Thyroid gland (tissue), 4 donors: ENCODE results near the gene CCDC90B. TPM values are rescaled to one million over a fixed set of nuclear protein-coding genes. Genes with fewer than 3 reads are reported as not detected.

Experiments used
- DNase-seq, 2 donors: peaks; one replicate each; pipeline ENCODE4 v3.0.0-alpha.2; 2019
- H3K27ac ChIP-seq, 3 donors: fragments of 200-600 bp; sonication (generic); 1 replicate in 2 of 3; 2 replicates in 1 of 3; pipeline ENCODE4 v1.5.1; 2016 to 2019; ENCODE audit warnings: mild to moderate bottlenecking in 1 of 3, moderate library complexity in 1 of 3
- H3K27me3 ChIP-seq: fragments of 200-600 bp; sonication (generic); one replicate; pipeline ENCODE4 v1.5.1; 2019
- H3K36me3 ChIP-seq, 2 donors: fragments of 200-600 bp; sonication (generic); one replicate each; pipeline ENCODE4 v1.5.1; 2016 to 2019
- H3K4me1 ChIP-seq, 2 donors: fragments of 200-600 bp; sonication (generic); one replicate each; pipeline ENCODE4 v1.5.1; 2017 to 2019
- H3K4me3 ChIP-seq, 3 donors: fragments of 200-600 bp; sonication (generic); replicated peaks in 1 of 3; 1 replicate in 2 of 3; 2 replicates in 1 of 3; pipeline ENCODE4 v1.5.1; 2016; ENCODE audit warnings: mild to moderate bottlenecking in 1 of 3
- H3K9me3 ChIP-seq: fragments of 200-600 bp; sonication (generic); one replicate; pipeline ENCODE4 v1.5.1; 2017
- CTCF ChIP-seq, 6 experiments: fragments of 200-600 bp in 3 of 6; fragments of 450-650 bp in 3 of 6; sonication (generic) in 3 of 6; IDR thresholded peaks; one replicate each; pipeline ENCODE4 v1.5.1; 2016 to 2019; ENCODE audit warnings: antibody characterized with exemption in 6 of 6, mild to moderate bottlenecking in 2 of 6, inconsistent platforms in 1 of 6, moderate library complexity in 1 of 6
- POLR2A ChIP-seq, 2 donors: fragments of 450-650 bp; IDR thresholded peaks; one replicate each; pipeline ENCODE4 v1.6.1; 2017; ENCODE audit warnings: antibody characterized with exemption in 2 of 2, mild to moderate bottlenecking in 2 of 2, moderate library complexity in 1 of 2
- WGBS, 2 donors: methylation state at CpG; one replicate each; pipeline ENCODE4 v1.1.5; 2017; 5-methylcytosine and 5-hydroxymethylcytosine counted together
- intact Hi-C: fragments of 100-400 bp; cut with DNase I; formaldehyde crosslinking; loops from one replicate; pipeline ENCODE4 v1.15.1; 2023
- small RNA-seq: library from RNA; depleted of rRNA; stranded (forward); fragments of <200 nt; gene quantifications from one replicate; pipeline ENCODE3, GENCODE V24; 2016
- total RNA-seq, 4 donors: library from RNA; depleted of rRNA; stranded (reverse); fragments of >200 nt; gene quantifications; one replicate each; pipeline ENCODE4 v1.2.3, GENCODE V29; 2016

CCDC90B gene
- total RNA-seq, 4 donors from 2014 or later, result 47.4 to 54.8 (median 51.5) TPM

DNA sequence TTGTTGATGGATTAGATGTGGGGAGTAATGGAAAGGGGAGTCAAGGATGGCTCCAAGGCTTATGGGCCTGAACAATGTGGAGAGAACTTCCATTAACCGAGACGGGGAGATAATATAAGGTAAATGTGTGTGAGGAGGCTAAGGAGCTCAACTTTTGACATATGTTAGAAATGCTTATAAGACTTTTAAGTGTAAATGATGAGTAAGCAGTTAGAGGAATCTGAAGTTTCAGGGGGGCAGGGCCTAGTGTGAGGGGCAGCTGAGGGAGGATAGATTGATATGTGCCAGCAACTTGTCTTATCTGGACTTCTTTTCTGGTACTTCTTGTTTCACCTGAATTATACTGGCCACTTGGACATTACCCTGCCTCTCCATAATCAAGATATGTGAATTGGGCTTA is 62.7 kb downstream of the CCDC90B start:
- Histone ChIP-seq H3K4me1 (no peaks in the 10 kb centered on the region), H3K36me3 (no peaks in the 10 kb centered on the region), H3K4me3 (no peak overlapping the region), H3K27me3 (no peaks in the 10 kb centered on the region), H3K27ac (no peak overlapping the region), H3K9me3 (no peaks in the 10 kb centered on the region)
- DNase-seq, result no peak
- WGBS, 2 donors, result 93 to 96% methylated on average over 2 of the region's 2 CpGs
- intact Hi-C loops, result no loop called here
- TF ChIP-seq CTCF (IDR thresholded peaks at IDR 0.05), result no peak
- no peak for TF ChIP-seq POLR2A (IDR thresholded peaks at IDR 0.05)

- no peak overlapping the region for H3K27ac ChIP-seq
- H3K9me3 ChIP-seq, result no peaks in the 10 kb centered on the region
- 96 to 97% methylated on average over 1 of the region's 1 CpG for WGBS, 2 donors
- no peak for TF ChIP-seq CTCF (IDR thresholded peaks at IDR 0.05)
- TF ChIP-seq POLR2A (IDR thresholded peaks at IDR 0.05), result no peak
- no peak for DNase-seq
- no peaks in the 10 kb centered on the region for H3K36me3 ChIP-seq
- intact Hi-C loops, result no loop called here
- H3K27me3 ChIP-seq, result no peaks in the 10 kb centered on the region
- H3K4me3 ChIP-seq, result no peak overlapping the region
- H3K4me1 ChIP-seq, result peaks cover 0 to 5% of the 10 kb centered on the region in 2 donors
Observed at GRCh38 chr11:83222499-83222898, 63.7 kb downstream of the CCDC90B start.

DNA sequence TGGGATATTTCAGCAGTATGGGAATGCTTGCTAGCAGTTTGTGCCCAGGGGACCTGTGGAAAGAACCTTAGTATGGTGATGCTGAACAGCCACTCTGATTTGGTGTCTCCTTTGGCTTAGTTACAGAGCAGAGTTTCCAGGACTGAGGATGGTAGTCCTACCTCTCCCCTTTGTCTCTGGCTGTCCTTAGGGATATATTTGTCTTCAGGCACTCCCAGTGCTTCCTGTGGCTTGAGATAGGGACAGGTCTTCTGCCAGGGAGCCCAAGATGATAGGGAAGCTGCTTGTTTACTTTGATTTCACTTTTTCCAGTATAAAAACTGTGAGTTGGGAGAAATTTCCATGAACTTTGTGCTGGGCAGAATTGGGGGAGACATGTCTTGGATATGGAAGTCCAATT is 64.5 kb downstream of the CCDC90B start:
- Histone ChIP-seq H3K27ac (no peak overlapping the region), H3K4me3 (no peak overlapping the region), H3K4me1 (peaks cover 0 to 8% of the 10 kb centered on the region in 2 donors), H3K36me3 (no peaks in the 10 kb centered on the region), H3K27me3 (no peaks in the 10 kb centered on the region), H3K9me3 (no peaks in the 10 kb centered on the region)
- TF ChIP-seq POLR2A (IDR thresholded peaks at IDR 0.05) (no peak), CTCF (IDR thresholded peaks at IDR 0.05) (no peak)
- intact Hi-C loops, result no loop called here
- DNase-seq, result no peak

DNA sequence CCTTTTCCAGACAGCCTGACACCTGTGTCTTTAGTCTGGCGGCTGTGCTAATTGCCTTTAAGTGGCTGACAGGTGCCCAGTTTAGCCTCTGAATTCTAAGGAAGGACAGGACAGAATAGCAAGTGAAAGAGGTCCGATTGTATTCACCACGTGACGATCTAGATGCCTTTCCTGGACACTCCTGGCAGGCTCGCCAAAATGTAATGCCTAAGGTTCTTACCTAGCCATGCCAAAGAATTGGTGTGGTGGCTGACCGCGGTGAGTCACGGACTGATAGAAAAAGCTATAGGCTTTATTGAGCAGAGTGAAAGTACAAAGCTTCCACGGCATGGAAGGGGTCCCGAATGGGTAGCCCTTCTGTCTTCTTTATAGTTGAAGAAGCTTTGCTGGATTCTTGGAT is 65.9 kb downstream of the CCDC90B start:
- H3K9me3 ChIP-seq, result no peaks in the 10 kb centered on the region
- intact Hi-C loops, result no loop called here
- H3K27me3 ChIP-seq, result no peaks in the 10 kb centered on the region
- H3K36me3 ChIP-seq, result no peaks in the 10 kb centered on the region
- H3K4me1 ChIP-seq, result peaks cover 0 to 8% of the 10 kb centered on the region in 2 donors
- DNase-seq, result no peak
- no peak overlapping the region for H3K27ac ChIP-seq
- WGBS, 2 donors, result 81 to 84% methylated on average over 10 of the region's 10 CpGs
- no peak for TF ChIP-seq POLR2A (IDR thresholded peaks at IDR 0.05)
- no peak for TF ChIP-seq CTCF (IDR thresholded peaks at IDR 0.05)
- H3K4me3 ChIP-seq, result no peak overlapping the region

DNA sequence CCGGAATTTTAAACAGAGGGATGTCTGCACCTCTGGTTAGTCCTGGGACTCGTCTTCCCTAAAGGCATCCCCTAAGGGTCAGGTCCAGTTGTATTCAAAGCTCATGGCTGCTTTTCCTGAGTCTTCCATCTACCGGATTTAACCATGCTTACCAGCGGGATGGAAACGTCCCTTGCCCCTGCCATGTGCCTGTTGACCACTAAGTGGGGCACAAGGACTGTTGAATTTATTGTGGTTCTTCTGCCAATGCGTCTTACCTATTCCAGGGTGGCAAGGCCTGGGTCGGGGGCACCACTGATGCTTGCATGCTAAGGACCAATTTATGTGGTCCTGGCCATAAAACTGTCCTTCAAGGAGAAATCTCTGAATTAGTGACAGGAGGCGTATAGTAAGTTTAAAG is 67.1 kb downstream of the CCDC90B start:
- Histone ChIP-seq H3K9me3 (no peaks in the 10 kb centered on the region), H3K36me3 (no peaks in the 10 kb centered on the region), H3K27me3 (no peaks in the 10 kb centered on the region), H3K27ac (no peak overlapping the region), H3K4me1 (peaks cover 0 to 8% of the 10 kb centered on the region in 2 donors), H3K4me3 (no peak overlapping the region)
- no peak for DNase-seq
- 77 to 84% methylated on average over 8 of the region's 8 CpGs for WGBS, 2 donors
- no peak for TF ChIP-seq CTCF (IDR thresholded peaks at IDR 0.05)
- TF ChIP-seq POLR2A (IDR thresholded peaks at IDR 0.05), result no peak
- intact Hi-C loops, result no loop called here

Small RNA genes lying within 50 kb of the gene (small RNA-seq; reads per million reads assigned to genes)
- not detected for gene AP000873.5

Other genes with a start within 250 kb of the CCDC90B start
- 10 to 100 TPM; 12.0 to 30.0 (median 22.8) TPM for gene RAB30, start 214.5 kb downstream of the CCDC90B start, total RNA-seq
- gene PCF11, start 129.2 kb downstream of the CCDC90B start, total RNA-seq, result 100 to 1,000 TPM in 3 of 4 donors, 10 to 100 TPM in 1; 77.2 to 168 (median 112) TPM
- gene ANKRD42, start 92.7 kb downstream of the CCDC90B start, total RNA-seq, result 10 to 100 TPM; 25.8 to 31.3 (median 30.1) TPM